Measurements from ENCODE around the gene TNS2.
A peak's percentile ranks its signal among the peaks of the same experiment; 100 is the strongest.

TNS2 gene

DNA sequence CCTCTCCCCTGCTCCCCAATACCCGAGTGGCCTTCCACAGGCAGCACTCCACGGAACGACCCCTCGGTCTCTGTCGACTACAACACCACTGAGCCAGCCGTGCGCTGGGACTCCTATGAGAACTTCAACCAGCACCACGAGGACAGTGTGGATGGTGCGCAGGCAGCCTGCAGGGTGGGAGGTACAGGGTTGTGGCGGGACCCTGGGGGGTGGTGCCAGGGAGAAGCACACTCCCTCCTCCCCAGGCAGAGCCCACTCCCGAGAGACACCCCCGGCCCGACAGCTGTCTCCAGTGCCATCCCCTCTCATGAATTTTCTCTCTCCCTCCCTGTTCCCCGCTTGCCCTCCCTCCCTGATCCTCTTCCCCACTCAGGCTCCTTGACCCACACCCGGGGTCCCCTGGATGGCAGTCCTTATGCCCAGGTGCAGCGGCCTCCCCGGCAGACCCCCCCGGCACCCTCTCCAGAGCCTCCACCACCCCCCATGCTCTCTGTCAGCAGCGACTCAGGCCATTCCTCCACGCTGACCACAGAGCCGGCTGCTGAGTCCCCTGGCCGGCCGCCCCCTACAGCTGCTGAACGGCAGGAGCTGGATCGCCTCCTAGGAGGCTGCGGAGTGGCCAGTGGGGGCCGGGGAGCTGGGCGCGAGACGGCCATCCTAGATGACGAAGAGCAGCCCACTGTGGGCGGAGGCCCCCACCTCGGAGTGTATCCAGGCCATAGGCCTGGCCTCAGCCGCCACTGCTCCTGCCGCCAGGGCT lies 9.0 kb downstream of the TNS2 start:
- no peak for DNase-seq

DNA sequence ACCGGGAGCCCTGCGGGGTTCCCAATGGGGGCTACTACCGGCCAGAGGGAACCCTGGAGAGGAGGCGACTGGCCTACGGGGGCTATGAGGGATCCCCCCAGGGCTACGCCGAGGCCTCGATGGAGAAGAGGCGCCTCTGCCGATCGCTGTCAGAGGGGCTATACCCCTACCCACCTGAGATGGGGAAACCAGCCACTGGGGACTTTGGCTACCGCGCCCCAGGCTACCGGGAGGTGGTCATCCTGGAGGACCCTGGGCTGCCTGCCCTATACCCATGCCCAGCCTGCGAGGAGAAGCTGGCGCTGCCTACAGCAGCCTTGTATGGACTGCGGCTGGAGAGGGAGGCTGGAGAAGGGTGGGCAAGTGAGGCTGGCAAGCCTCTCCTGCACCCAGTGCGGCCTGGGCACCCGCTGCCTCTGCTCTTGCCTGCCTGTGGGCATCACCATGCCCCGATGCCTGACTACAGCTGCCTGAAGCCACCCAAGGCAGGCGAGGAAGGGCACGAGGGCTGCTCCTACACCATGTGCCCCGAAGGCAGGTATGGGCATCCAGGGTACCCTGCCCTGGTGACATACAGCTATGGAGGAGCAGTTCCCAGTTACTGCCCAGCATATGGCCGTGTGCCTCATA lies 9.7 kb downstream of the TNS2 start:
- no peak for DNase-seq

DNA sequence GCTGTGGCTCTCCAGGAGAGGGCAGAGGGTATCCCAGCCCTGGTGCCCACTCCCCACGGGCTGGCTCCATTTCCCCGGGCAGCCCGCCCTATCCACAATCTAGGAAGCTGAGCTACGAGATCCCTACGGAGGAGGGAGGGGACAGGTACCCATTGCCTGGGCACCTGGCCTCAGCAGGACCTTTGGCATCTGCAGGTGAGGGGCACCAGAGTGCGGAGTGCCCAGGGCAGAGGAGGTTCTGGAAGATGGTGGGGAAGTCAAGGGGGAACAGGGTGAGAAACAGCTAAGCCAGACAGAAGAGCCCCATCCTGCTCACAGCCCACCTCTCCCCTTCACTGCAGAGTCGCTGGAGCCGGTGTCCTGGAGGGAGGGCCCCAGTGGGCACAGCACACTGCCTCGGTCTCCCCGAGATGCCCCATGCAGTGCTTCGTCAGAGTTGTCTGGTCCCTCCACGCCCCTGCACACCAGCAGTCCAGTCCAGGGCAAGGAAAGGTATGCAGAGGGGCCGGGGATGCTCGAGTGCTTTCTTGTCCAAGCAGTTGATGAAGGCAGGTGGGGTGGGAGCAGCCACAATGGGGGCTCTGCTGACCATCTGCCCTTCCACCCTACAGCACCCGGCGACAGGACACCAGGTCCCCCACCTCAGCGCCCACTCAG lies 10.3 kb downstream of the TNS2 start:
- no peak for DNase-seq

DNA sequence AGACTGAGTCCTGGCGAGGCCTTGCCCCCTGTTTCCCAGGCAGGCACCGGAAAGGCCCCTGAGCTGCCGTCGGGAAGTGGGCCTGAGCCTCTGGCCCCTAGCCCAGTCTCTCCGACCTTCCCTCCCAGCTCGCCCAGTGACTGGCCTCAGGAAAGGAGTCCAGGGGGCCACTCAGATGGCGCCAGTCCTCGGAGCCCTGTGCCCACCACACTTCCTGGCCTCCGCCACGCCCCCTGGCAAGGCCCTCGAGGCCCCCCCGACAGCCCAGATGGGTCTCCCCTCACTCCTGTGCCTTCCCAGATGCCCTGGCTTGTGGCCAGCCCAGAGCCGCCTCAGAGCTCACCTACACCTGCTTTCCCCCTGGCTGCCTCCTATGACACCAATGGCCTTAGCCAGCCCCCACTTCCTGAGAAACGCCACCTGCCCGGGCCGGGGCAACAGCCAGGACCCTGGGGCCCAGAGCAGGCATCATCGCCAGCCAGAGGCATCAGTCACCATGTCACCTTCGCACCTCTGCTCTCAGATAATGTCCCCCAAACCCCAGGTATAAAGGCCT lies 10.9 kb downstream of the TNS2 start:
- peak; percentile 68 for DNase-seq

DNA sequence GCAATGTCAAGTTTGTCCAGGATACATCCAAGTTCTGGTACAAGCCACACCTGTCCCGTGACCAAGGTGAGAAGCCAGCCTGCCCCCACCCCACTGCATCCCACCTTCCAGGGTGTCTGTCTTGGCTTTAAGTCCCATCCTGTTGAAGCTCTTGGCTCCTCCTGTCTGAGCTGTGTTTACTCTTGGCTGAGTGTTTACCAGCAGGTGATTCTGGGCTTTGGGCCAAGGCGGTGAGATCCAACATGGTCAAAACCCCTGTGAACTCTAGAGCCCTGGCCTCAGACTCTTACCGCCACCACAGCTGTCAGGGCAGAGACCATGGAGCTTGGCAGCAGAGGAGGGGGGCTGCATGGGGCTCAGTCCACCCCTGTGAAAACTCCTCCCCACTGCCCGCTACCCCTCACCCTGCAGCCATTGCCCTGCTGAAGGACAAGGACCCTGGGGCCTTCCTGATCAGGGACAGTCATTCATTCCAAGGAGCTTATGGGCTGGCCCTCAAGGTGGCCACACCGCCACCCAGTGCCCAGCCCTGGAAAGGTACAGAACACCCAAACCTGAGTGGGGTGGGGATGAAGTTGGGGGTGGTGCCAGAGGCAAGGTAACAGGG lies 11.6 kb downstream of the TNS2 start:
- DNase-seq = peak; percentile 90

DNA sequence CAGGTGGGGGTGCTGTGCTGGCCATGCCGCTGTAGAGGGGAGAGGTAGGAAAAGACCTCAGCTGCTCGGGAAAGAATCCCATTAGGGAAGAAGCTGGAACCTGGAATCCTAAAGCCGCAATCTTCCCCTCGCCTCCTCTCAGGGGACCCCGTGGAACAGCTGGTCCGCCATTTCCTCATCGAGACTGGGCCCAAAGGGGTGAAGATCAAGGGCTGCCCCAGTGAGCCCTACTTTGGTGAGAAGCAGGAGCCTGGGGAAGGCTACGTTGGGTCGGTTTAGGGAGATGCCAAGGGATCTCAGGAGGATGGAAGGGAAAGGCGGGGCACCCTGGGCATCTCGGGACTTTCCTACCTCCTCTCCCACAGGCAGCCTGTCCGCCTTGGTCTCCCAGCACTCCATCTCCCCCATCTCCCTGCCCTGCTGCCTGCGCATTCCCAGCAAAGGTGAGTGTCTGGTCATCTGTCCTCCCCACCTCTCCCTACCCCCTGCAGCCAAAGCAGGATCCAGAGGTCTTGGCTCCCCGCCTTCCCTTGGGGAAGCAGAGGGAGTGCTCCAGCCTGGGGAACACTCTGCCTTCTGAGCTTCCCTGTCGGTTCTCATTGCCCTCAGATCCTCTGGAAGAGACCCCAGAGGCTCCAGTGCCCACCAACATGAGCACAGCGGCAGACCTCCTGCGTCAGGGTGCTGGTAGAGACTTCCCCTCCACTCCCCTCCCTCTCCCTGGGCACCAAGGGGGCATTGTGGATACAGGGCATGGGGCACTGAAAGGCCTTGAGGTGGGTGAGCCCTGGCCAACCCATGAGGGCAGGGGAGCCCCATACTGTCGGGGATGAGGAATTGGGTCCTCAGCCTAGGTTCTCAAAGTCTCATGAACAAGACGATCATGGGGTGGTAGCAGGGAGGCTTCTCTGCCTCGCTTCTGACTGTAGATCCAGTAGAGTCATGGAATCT lies 12.4 kb downstream of the TNS2 start:
- no peak for DNase-seq

DNA sequence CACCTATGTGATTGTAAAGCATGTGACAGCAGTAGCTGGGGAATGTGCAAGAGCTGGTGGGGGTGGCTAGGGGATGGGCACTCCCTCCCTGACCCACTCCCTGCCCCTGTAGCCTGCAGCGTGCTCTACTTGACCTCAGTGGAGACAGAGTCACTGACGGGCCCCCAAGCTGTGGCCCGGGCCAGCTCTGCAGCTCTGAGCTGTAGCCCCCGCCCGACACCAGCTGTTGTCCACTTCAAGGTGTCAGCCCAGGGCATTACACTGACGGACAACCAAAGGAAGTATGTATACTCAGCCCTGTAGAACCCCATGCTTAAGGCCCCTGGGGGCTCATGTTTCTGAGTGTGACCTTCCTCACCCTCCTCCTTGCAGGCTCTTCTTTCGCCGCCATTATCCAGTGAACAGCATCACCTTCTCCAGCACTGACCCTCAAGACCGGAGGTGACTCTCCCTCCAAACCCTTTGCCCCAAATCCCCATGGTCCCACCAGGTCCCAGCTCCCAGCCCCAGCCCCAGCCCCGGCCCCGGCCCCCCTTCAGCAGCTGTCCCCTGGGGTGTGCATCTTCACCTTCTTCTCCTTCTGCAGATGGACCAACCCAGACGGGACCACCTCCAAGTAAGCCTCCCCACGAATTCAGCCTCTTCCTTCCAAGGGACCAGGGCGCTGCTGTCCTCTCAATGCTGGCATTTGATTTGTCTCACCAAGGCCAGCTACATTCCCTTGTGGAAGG lies 13.3 kb downstream of the TNS2 start:
- no peak for DNase-seq

DNA sequence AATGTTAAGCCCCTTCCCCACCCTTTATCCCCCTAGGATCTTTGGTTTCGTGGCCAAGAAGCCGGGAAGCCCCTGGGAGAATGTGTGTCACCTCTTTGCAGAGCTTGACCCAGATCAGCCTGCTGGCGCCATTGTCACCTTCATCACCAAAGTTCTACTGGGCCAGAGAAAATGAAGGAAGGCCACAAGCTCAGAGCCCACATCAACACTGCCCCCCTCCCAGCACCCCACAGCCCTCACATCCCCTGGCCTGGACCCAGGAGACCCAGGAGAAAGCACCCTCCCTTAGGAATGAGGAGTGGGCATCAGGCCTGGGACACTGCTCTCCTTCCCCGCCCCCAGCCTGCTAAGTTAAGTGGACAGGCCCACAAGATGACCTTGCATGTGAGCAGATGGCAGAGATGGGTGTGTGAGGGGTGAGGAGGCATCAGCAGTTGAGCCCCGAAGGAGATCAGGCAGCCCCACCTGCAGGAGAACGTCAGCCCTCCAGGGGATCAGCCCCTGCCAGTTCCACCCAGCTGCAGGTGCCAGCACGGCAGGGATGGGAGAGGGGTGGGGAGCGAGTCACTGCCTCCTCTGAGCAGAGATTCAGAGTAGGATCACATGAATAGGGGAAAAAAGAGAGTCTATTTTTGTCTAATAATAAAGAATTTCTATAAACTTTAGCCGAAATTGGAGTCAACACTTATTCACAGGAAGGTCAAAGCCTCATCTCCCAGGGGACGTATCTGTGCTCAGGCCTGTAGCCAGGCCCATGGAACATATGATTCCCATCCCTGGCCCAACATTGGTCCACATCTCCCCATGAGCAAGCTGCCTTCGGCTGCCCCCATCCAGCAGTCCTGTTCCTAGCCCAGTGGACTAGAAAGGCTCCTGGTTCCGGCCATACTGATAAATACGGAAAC lies 14.1 kb downstream of the TNS2 start:
- peak; percentile 6 for DNase-seq

DNA sequence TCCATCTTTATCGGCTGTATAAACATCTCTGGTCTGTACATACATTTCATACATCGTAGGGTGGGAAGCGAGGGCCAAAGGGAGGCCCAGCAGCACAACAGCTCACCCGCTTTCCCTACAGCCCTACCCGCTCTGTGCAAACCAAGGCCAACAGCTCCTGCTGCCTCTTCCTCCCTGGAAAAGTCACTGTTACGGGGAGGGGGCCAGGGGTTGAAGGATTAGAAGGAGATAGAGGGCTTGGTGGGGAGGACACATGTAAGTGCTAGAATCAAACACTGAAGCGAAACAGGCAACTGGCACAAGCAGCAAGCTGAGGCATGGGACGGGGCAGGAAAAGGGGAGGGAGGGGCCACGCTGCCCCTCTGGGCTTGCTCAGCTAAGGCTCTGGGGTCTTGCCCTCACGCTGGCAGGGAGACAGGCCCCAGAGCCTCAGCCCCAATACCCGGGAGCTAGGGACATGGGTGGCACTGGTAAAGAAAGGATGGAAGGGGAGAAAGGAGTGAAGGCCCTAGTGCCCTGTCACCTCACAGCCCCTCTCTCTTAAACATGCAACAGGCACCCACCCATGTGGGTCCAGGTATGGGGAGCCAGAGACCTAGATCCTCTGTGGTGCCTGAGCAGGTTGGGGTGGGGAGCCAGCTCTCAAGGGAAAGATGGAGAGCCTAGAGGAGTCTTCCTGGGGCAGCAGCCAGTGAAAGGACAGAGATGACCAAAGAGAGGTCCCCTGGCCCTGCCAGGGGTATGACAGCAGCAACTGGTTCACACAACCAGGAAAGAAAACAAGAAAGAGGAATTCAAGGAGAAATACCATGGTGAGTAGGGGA lies 15.0 kb downstream of the TNS2 start:
- DNase-seq = no peak

DNA sequence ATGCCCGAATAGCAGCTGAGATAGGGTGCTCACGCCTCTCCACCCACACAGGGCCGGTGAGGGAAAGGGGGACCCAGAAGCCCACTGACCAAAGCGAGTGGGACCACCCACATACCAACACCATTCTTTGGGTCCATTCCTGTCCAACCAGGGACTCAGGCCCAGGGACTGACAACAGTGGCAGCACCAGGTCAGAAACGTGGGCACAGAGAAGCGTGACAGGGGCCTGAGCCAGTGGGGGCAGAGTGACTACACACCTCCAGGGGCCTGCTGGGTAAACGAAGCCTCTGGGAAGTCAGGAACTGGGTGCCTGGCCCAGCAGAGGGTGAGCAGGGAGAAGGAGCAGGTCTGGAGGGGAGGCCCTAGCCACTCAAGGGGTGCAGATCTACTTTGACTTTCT lies 15.6 kb downstream of the TNS2 start:
- no peak for DNase-seq

DNA sequence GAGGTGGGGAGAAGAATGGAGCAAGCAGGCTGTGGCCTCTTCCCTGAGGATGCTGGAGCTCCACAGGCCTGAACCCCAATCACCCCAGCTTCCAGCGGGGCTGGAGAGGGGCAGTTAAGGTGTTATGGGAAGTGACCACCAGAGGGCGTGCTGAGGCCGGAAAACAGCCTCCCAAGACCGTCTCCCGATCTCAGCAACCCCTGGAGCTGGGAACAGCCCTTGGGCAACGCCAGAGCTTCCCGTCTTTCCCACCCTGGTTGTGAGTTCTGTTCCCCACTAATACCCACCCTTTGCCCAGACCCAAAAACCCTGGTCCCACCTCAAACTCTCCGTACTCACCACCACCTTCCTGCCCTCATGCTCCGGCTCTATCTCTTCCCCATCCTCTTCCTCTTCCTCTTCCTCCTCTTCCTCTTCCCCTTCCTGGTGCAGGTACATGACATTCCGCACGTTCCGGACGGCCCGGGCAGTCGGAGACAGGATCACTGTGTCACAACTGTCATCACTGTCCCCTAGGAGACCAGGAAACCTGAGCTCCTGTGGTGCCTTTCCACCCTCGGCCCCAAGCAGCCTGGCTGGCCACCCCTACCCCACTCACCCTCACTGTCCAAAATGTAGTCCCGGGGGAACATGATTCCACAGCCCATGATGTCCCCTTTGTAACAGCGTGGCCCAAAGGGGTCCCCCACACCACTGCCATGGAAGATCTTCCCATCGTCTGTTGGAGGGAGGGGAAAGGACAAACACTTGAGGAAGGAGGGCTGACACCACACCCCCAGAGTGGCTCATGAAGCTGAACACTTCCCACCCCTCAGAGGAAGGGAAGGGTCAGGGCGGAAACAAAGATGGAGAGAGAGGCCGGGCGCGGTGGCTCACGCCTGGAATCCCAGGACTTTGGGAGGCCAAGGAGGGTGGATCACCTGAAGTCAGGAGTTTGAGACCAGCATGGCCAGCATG lies 16.4 kb downstream of the TNS2 start:
- peak; percentile 50 for DNase-seq

DNA sequence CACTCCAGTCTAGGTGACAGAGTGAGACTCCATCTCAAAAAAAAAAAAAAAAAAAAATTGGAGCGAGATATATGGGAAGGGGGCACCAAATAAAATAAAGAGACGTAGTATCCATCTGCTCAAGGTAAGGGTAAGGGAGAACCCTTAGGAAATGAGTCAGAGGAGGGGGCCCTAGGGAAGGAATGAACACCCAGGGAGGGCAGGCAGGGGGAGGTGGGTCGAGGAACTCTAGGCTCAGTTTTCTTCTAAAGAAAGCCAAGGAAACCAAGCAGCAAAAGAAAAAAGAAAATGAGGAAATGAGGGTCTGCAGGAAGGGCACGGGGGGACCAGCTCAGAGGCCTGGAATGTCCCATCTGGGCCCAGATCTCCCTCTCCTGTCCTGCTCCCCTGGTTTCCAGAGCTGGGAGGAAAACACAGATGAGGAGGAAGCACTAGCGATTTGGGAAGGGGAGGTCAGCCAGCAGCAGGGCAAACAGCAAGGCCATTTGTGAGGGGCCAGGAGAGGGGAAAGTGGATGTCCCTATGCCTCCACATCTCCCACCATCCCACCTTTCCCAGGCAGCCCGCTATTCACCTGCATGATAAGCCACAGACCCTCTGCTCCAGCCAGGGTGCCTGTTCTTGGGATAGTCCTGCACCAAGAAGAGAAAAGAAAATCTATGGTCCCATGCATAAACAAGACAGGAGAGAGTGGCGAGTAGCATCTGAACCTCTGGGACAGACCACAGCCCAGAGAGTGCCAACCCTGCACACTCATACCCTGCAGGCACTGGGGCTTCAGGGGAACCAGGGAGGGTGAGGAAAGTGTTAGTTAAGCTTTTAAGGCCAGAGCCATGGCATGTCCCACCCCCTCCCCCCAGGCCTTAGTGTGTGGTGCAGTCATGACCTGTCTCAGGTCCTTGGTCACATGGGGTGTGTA lies 17.5 kb downstream of the TNS2 start:
- DNase-seq = no peak

DNA sequence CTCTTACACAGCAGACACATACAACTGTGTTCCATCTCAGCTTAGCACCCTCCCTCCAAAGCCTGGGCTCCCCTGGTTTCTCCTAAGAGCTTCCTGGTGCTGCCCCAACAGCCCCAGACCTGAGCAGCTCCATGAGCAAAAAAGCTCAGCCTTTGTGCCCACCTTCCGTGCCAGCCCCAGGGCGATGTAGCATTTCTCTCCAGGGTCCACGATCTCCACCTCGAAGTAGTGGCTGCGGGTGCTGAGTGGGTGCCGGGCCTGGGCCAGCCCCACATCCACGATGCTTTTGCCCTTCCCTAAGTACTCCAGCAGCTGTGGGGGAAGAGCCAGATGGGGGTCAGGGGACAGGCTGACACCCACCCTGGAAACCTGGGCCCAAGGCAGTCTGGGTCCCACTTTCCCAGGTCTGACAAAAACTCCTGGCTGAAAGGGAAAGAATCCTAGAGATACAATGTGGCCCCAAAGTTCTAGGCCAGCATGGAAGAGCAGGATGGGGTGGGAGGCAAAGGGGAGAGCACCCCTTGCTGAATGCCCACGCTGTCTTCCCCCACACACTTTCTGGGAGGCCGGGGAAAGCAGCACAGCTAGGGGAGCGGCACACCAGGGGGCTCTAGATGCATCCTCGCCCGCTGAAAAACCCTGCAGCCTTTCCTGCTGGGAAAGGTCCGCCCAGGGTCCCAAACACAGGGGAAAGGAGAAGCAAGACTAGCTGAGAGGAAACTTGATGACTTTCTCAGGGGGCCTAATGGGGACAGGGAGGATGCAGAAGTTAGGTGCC lies 18.3 kb downstream of the TNS2 start:
- no peak for DNase-seq

DNA sequence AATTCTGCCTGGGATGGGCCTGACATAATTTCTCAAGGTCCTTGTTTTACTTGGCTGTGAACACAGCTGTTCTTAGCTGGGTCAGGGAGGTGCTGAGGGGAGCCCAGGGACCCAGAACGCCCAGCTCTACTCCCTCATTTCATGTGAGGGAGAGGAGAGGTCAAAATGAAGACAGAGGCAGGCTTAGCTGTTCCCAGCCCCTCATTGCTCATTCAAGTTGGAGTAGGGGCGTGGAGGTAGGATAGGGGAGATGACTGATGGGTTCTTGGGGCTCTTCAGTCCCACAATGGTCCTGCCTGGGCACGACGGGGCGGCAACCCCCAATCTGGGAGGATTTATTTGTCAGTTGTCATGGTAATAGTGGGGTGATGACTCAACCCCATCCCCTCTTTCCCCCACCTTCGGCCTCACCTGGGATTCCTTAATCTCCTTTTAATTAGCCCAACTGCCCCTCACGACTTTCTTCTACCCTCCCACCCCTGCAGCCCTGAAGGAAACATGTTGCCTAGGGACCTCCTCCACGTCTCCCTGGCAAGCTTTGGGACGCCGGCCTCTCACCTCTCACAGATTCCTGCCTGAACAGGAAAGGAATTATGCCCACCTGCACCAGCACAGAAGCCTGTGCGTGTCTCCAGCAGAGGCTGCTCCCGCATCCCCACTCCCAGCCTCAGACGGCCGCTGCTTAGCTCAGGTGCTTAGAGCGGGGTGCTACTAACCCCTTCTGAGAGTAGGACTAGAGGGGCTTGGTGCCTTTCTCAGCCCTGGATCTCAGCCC lies 19.1 kb downstream of the TNS2 start:
- DNase-seq = no peak

DNA sequence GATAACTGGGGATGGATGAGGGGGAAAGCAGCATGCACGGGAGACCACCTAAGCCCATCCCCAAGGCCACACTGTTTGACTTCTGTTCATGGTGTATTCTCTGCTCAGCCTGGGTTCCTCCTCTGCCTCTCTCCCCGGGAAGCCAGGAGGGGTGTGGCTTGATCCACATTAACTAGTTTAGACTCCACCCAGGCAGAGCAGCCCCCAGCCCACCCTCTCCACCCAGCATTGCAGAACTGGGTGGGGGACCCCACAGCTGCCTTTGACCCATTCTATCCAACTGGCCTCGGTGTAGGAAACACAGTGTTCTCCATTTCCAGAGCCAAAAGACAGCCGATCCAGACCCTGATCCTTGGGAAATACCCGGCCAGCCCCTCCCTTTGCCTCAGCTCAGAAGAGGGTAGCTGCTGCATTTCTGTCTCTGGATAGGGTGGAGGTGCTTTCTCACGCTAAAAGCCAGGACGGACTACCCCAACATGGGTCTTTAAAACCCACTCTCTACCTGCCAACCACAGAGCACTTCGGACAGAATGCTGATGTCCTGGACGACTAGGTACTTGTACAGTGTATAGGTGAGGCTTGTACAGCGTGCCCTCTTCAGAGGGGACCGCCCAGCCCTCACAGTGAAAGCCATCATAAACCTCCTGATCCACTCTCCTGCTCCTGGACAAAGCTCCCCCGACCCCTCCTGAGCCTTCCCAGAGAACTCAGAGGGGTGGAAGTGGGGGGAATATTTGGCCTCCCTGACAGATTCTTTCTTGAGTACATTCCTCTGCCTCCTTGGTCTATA lies 20.0 kb downstream of the TNS2 start:
- DNase-seq = no peak

All from NCI-H1092 treated with DMSO at 0.1 percent for 48 hours (cell line).